HG02885 (cell line): ENCODE measurements around the gene DHX38.

Source experiments
- ATAC-seq: cut with Tn5 transposase; IDR thresholded peaks from one replicate; pipeline ENCODE4 v1.9.1; 2021; ENCODE audit warnings: mild to moderate bottlenecking; ENCODE audit not compliant: unreplicated experiment, poor library complexity

Gene DHX38

DNA sequence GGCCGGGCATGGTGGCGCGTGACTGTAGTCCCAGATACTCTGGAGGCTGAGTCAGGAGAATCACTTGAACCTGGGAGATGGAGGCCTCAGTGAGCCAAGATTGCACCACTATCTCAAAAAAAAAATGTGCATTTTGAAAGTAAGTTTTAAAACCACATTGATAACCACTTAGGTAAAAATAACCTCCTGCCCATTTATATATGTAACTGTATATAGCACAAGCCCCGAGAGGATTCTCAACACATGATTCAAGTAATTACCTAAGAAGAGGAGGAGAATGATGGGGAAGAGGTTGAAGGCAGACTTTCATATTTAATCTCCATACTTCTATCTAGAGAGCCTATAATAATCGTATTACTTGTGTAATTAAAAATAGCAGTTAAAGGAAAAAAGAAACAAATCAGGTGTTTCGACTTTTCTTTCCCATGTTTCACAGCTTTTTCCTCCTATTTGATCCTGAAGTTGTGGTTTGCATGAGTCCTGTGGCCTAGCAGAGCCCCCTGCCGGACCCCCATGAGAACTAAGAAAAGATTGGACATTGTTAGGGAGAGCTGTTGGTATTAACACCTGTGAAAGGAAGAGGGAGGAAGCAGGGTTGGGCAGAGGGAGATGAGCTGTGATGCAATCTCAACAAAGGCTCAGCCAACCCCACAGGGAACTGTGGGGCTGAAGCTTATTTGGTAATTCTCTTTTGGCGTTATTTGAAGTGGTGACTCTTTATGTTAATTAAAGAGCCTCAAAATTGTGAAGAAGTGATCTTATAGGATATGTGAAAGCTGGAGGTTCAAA lies 56.2 kb downstream of the DHX38 start:
- ATAC-seq: no peak

DNA sequence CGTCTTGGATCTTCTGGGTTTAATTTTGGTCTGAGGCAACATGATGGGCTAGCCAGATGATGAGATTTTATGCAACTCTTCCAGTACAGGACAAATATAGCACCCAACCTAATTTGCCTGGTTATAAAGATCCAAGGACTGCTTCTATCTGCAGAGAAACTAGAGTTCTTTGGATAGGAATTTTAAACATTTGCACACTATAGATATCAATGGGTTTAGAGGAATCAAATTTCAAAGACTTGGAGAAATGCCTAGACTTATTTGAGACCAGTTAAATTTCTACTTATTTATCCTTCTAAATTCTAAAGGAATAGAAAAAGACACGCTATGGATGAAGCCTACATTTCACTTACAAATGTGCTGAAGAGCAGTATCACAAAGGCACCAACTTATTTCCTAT lies 65.7 kb downstream of the DHX38 start:
- ATAC-seq: no peak

DNA sequence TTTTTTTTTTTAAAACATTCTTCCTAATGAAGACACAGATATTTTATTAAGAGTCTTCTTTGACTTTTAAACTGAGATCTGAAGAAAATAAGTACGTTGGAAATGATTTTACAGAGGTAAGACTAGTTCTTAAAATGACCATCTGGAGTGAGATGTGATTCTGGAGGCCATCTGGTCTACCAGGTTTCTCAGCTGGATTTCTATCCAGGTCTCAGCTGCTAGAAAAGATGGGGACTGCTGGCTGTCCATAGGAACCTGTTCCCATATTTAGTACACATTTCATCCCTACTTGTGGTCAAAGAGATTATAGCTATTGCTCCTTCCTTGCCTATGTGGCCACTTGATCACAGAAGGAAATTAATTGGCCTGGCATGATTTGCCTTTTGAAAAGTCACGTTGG lies 66.2 kb downstream of the DHX38 start:
- no peak for ATAC-seq

DNA sequence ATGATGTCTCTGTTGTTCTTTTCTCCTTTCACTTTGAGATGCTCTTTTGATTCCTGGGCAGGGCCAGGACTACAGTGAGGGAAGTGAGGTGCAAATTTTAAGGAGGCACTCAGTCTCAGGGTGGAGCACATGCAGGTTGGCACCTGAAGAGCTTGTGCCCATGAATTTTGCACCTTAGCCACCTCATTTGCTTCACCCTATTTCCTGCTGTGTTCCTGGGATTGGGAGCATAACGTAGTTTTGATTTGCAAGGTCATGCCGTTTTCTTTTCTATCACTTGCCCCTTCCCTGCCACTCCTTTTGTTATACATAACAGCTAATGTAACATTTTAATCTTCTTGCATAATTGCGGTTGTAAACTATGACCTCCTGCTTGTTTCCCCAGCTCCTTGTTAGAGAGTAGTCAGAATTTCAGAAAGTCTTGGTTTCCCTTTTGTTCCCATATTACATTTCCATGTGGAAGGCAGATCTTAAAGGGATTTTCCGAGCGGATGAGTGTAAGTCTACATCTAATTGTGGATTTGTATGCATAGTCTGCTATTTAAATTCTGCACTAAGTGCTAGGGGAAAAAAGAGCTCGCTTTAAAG lies 68.6 kb downstream of the DHX38 start:
- ATAC-seq: no peak
